Stomach (tissue), 4 donors: ENCODE results near the gene ALG2.

Experiments
- EP300 ChIP-seq: sonication (generic); formaldehyde crosslinking; IDR thresholded peaks from one replicate; pipeline ENCODE4 v1.6.1; 2017; ENCODE audit warnings: antibody characterized with exemption
- POLR2A ChIP-seq, 4 donors: fragments of 450-650 bp; IDR thresholded peaks; one replicate each; pipeline ENCODE4 v1.6.1; 2016; ENCODE audit warnings: antibody characterized with exemption in 4 of 4, control low read depth in 2 of 4, mild to moderate bottlenecking in 1 of 4, moderate library complexity in 1 of 4
- POLR2AphosphoS5 ChIP-seq, 3 donors: sonication (generic); formaldehyde crosslinking; IDR thresholded peaks; one replicate each; pipeline ENCODE4 v1.6.1; 2016; ENCODE audit warnings: antibody characterized with exemption in 3 of 3
- TF ChIP-seq, protein P1 (sequence below), 7 experiments: fragments of 450-650 bp in 4 of 7; fragments of 200-600 bp in 3 of 7; sonication (generic) in 3 of 7; IDR thresholded peaks; one replicate each; pipeline ENCODE4 v1.5.1; 2016 to 2019; ENCODE audit warnings: antibody characterized with exemption in 7 of 7, control low read depth in 2 of 7, mild to moderate bottlenecking in 1 of 7

DNA sequence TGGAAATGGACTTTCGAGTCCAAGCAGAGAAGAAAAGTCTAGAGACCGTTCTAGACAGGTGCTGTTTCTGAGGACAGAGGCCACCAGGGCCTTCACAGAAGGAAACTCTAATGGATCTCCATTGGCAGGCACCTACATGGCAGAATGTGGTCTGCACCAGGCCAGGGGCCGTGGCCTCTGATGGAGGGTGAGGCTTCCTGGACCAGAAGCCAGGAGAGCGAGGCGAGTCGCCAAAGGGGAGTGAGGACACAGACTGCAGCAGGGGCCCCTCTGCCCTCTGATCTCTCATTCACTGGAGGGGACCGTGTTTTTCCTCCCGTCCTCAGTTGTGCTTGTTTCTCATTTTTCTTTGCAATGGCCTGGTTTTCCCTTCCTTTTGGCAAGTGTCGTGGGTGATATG lies 41.1 kb downstream of the ALG2 start:
- TF ChIP-seq, protein P1, sequence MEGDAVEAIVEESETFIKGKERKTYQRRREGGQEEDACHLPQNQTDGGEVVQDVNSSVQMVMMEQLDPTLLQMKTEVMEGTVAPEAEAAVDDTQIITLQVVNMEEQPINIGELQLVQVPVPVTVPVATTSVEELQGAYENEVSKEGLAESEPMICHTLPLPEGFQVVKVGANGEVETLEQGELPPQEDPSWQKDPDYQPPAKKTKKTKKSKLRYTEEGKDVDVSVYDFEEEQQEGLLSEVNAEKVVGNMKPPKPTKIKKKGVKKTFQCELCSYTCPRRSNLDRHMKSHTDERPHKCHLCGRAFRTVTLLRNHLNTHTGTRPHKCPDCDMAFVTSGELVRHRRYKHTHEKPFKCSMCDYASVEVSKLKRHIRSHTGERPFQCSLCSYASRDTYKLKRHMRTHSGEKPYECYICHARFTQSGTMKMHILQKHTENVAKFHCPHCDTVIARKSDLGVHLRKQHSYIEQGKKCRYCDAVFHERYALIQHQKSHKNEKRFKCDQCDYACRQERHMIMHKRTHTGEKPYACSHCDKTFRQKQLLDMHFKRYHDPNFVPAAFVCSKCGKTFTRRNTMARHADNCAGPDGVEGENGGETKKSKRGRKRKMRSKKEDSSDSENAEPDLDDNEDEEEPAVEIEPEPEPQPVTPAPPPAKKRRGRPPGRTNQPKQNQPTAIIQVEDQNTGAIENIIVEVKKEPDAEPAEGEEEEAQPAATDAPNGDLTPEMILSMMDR (IDR thresholded peaks at IDR 0.05), result no peak
- no peak for TF ChIP-seq POLR2AphosphoS5 (IDR thresholded peaks at IDR 0.05)
- no peak for TF ChIP-seq POLR2A (IDR thresholded peaks at IDR 0.05)
- no peak for TF ChIP-seq EP300
